Nephron (organoid): Measurements from ENCODE around the gene SLC25A33.

Experiments used
- H3K27ac Mint-ChIP-seq, 3 experiments: 2 replicates each; pipeline ENCODE4 v1.8.0; 2020; ENCODE audit warnings: mixed read lengths in 3 of 3, mild to moderate bottlenecking in 2 of 3, moderate library complexity in 1 of 3
- H3K27me3 Mint-ChIP-seq: 2 replicates; pipeline ENCODE4 v1.8.0; 2021; ENCODE audit warnings: low read depth, mild to moderate bottlenecking, moderate library complexity, mixed read lengths
- H3K36me3 Mint-ChIP-seq: 2 replicates; pipeline ENCODE4 v1.8.0; 2020; ENCODE audit warnings: low read depth, mixed read lengths
- H3K4me1 Mint-ChIP-seq: 2 replicates; pipeline ENCODE4 v1.8.0; 2020; ENCODE audit warnings: mixed read lengths
- H3K4me3 Mint-ChIP-seq, 3 experiments: 2 replicates each; pipeline ENCODE4 v1.8.0; 2020; ENCODE audit warnings: mild to moderate bottlenecking in 3 of 3, mixed read lengths in 3 of 3, moderate library complexity in 2 of 3
- H3K9me3 Mint-ChIP-seq: 2 replicates; pipeline ENCODE4 v1.8.0; 2020; ENCODE audit warnings: mixed read lengths
- TF ChIP-seq, protein P1 (sequence below), 3 experiments: fragments of 200-600 bp; sonication (generic); IDR thresholded peaks; one replicate each; pipeline ENCODE4 v1.5.0; 2021; ENCODE audit warnings: antibody characterized with exemption in 3 of 3; ENCODE audit not compliant: unreplicated experiment in 3 of 3

Gene SLC25A33

DNA sequence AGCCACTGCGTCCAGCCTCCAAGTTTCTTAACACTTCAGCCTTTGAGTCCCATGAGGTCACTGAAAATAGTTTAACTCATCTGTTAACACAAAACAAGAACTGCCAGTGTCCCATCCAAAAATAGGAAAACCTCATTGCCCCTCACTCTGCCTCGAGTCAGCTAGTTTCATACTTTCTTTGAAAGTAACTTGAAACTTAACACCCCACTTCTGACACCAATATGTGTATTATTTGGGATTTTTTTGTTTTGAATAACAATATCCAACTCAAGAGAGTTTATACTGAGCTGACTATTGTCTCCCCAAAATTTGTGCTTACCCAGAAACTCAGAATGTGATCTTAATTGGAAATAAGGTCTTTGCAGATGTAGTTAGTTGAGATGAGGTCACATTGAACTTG lies 95.3 kb downstream of the SLC25A33 start:
- TF ChIP-seq, protein P1, sequence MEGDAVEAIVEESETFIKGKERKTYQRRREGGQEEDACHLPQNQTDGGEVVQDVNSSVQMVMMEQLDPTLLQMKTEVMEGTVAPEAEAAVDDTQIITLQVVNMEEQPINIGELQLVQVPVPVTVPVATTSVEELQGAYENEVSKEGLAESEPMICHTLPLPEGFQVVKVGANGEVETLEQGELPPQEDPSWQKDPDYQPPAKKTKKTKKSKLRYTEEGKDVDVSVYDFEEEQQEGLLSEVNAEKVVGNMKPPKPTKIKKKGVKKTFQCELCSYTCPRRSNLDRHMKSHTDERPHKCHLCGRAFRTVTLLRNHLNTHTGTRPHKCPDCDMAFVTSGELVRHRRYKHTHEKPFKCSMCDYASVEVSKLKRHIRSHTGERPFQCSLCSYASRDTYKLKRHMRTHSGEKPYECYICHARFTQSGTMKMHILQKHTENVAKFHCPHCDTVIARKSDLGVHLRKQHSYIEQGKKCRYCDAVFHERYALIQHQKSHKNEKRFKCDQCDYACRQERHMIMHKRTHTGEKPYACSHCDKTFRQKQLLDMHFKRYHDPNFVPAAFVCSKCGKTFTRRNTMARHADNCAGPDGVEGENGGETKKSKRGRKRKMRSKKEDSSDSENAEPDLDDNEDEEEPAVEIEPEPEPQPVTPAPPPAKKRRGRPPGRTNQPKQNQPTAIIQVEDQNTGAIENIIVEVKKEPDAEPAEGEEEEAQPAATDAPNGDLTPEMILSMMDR (IDR thresholded peaks at IDR 0.05; ENCODE audit: unreplicated experiment in 3 of 3): no peak
- Mint-ChIP-seq H3K9me3 (peaks cover 2% of the 10 kb centered on the region), H3K36me3 (peaks cover 3% of the 10 kb centered on the region), H3K4me3 (no peak overlapping the region), H3K4me1 (no peaks in the 10 kb centered on the region), H3K27ac (no peak overlapping the region), H3K27me3 (peaks cover 22% of the 10 kb centered on the region)
